Coronary artery (tissue), 2 donors: ENCODE results near the gene RC3H2.
"Not testable (repeated sequence)": the region's sequence is repeated elsewhere in the genome, so short reads cannot be mapped to it uniquely, and the experiment has no call there.

Source experiments
- DNase-seq: peaks from one replicate; pipeline ENCODE4 v3.0.0-alpha.2; 2017; ENCODE audit warnings: low spot score
- H3K27ac ChIP-seq, 2 donors: fragments of 200-600 bp; sonication (generic); one replicate each; pipeline ENCODE4 v1.5.1; 2016 to 2019
- H3K4me3 ChIP-seq: fragments of 200-600 bp; sonication (generic); 2 replicates; pipeline ENCODE4 v1.5.1; 2016; ENCODE audit warnings: mild to moderate bottlenecking, moderate library complexity
- TF ChIP-seq, protein P1 (sequence below): fragments of 200-600 bp; sonication (generic); IDR thresholded peaks from one replicate; pipeline ENCODE4 v1.5.1; 2019; ENCODE audit warnings: antibody characterized with exemption

RC3H2 gene

DNA sequence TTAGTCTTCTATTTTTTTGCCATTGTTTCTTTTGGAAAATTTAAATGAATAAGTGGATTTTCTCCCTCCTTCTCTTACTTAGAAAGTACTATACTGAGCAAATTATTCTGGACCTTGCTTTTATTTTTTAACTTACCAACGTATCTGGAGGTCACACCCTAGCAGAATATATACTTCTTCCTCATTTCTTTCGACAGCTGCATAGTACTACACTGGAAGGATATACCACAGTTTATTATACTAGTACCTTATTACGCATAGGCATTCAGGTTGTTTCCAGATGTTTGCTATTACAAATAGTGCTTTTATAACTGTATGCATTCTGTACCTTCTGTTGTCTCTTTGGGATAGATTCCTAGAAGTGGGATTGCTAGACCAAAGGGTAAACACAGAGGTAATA, 16.7 kb downstream of the RC3H2 start:
- no peak for DNase-seq
- TF ChIP-seq, protein P1, sequence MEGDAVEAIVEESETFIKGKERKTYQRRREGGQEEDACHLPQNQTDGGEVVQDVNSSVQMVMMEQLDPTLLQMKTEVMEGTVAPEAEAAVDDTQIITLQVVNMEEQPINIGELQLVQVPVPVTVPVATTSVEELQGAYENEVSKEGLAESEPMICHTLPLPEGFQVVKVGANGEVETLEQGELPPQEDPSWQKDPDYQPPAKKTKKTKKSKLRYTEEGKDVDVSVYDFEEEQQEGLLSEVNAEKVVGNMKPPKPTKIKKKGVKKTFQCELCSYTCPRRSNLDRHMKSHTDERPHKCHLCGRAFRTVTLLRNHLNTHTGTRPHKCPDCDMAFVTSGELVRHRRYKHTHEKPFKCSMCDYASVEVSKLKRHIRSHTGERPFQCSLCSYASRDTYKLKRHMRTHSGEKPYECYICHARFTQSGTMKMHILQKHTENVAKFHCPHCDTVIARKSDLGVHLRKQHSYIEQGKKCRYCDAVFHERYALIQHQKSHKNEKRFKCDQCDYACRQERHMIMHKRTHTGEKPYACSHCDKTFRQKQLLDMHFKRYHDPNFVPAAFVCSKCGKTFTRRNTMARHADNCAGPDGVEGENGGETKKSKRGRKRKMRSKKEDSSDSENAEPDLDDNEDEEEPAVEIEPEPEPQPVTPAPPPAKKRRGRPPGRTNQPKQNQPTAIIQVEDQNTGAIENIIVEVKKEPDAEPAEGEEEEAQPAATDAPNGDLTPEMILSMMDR = no peak

DNA sequence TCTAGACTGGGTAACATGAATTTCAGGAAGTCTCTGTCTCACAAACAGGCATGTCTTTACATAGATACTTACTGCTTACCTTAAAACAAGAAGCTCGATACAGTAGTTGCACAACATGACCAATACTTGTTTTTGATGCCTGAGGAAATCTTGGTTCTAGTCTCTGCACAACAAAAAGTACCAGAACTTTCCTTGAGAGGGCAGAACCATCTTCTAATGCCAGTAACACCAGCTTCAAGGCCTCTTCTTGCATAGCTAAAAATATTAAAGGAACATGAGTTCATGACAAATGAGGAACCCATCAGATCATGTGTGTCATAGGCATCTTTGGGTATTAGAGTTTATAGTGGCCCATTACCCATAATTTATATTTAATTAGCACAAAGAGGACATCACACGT, 22.0 kb downstream of the RC3H2 start:
- TF ChIP-seq, protein P1 = no peak
- Histone ChIP-seq H3K27ac (no peak overlapping the region), H3K4me3 (no peak overlapping the region)
- no peak for DNase-seq

More for the DNA sequence above, 16.7 kb downstream of the RC3H2 start:
- H3K4me3 ChIP-seq = no peak overlapping the region
- H3K27ac ChIP-seq = no peak overlapping the region

DNA sequence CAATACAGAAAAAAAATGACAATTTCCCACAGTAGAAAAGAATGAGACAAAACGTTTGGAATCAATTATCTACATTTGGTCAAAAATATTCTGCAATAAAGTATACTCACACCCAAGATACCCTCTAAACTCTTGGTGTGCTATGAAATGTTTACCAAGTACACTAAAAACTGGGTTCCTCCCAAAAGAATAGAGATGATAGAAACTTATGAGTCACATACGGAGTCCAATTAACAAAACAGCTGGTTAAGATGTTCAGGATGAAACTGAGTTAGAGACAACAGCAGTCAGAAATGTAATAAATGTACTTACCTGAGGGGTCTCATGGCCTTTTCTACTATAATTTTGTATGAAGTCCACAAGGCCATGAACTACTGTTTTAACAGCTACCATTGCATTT, 25.7 kb downstream of the RC3H2 start:
- Histone ChIP-seq H3K27ac (no peak overlapping the region), H3K4me3 (no peak overlapping the region)
- TF ChIP-seq, protein P1 = no peak
- no peak for DNase-seq

DNA sequence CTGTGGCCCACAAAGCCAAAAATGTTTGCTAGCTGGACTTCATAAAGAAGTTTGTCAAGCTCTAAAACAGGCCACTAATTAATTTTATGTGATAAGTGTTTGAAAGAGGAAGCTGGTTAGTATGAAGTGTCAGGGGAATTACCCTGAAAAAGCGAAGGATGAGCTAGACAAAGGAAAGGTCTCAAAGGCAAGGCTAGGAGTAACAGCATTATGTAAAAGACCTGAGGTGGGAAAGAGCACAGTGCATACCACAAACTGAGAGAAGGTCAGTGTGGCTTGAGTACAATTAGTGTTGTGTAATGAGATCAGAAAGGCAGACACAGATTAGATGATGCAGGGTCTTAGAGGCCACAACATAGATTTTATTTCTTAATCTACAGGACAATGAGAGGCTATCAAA, 29.6 kb downstream of the RC3H2 start:
- TF ChIP-seq, protein P1 = no peak
- H3K4me3 ChIP-seq = no peak overlapping the region

DNA sequence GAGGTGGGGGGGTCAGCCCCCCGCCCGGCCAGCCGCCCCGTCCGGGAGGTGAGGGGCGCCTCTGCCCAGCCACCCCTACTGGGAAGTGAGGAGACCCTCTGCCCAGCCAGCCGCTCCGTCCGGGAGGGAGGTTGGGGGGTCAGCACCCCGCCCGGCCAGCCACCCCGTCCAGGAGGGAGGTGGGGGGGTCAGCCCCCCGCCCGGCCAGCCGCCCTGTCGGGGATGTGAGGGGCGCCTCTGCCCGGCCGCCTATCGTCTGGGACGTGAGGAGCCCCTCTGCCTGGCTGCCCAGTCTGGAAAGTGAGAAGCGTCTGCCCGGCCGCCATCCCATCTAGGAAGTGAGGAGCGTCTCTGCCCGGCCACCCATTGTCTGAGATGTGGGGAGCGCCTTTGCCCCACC, 37.9 kb downstream of the RC3H2 start:
- not testable (repeated sequence) for H3K27ac ChIP-seq, H3K4me3 ChIP-seq, DNase-seq

More for the DNA sequence above, 29.6 kb downstream of the RC3H2 start:
- DNase-seq = no peak
- no peak overlapping the region for H3K27ac ChIP-seq

DNA sequence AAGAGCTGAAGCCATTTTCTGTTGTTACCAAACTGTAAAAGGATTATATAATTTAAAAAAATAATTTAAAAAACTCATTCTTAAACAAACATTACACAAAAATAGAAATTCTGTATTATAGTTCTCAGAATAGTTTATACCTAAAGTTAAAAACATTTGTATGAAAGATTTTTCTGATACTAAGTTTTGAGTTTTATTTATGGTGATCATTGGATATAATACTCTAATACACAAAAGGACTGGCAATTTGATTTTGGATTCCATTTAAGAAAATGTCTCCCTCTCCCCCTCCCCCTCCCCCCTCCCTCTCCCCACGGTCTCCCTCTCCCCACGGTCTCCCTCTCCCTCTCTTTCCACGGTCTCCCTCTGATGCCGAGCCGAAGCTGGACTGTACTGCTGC, 39.1 kb downstream of the RC3H2 start:
- no peak for DNase-seq
- TF ChIP-seq, protein P1 = no peak
- no peak overlapping the region for H3K4me3 ChIP-seq
- H3K27ac ChIP-seq = no peak overlapping the region

DNA sequence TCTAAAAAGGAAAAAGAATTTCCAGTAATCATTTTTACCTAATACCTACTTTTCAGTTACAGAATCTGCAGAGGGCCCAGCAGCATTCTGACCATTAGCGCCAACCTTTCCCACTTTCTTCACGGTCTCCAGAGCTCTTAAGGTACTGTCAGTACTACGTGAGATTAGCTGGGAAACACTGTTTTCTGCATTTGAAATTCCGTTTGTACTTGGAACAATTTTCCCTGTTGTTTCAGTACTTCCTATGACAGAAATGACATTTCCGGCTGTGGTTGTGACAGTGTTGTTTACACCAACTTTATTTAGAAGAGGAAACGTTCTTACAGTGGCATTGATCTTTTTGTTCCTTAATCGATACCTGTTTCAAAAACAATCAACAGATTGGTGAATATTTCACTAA, 39.9 kb downstream of the RC3H2 start:
- Histone ChIP-seq H3K4me3 (no peak overlapping the region), H3K27ac (no peak overlapping the region)
- TF ChIP-seq, protein P1 = no peak
- no peak for DNase-seq

DNA sequence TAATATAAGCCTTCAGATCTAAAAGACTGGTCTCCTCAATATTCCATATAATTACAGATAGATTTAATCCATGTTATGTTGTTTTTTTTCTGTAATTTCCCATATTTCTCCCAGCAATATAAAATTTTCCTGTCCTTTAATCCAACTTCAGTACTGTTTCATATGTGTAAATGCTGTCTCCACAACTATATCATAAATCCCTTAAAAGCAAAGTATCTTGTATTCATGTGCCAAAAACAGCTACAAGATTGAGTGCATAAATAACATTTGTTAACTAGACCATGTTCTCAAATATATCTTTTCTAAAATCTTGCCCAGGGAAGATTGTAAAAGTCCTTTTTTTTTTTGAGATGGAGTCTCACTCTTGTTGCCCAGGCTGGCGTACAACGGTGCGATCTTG, 41.8 kb downstream of the RC3H2 start:
- TF ChIP-seq, protein P1 = no peak
- Histone ChIP-seq H3K27ac (no peak overlapping the region), H3K4me3 (no peak overlapping the region)
- DNase-seq = no peak
